Activated CD4-positive, alpha-beta T cell treated with anti-CD3 and anti-CD28 coated beads for 36 hours (primary cell): ENCODE data around the gene OTOP1. TPM values are rescaled to one million over a fixed set of nuclear protein-coding genes. Genes with fewer than 3 reads are reported as not detected.
"Not testable (repeated sequence)": the region's sequence is repeated elsewhere in the genome, so short reads cannot be mapped to it uniquely, and the experiment has no call there.

Source experiments
- ATAC-seq: fragments of 200-7000 bp; cut with Tn5 transposase; one replicate; pipeline ENCODE4 v1.10.0; 2021; ENCODE audit warnings: mild to moderate bottlenecking, moderate library complexity
- CTCF ChIA-PET: fragments of 350-600 bp; sonication (Branson Sonifier 250); formaldehyde crosslinking; loops from one replicate; lab custom pipeline; 2021; ENCODE audit warnings: antibody characterized with exemption; lab: Charles Lee
- POLR2A ChIA-PET: fragments of 350-600 bp; sonication (Branson Sonifier 250); formaldehyde crosslinking; loops from one replicate; lab custom pipeline; 2021; ENCODE audit warnings: antibody characterized with exemption, inconsistent platforms; lab: Charles Lee
- DNase-seq: peaks from one replicate; pipeline ENCODE4 v3.0.0-alpha.2; 2020
- H3K27ac Mint-ChIP-seq: one replicate; pipeline ENCODE4 v1.8.0; 2021; ENCODE audit warnings: mixed read lengths
- H3K27me3 Mint-ChIP-seq: one replicate; pipeline ENCODE4 v1.8.0; 2021; ENCODE audit warnings: mixed read lengths
- H3K36me3 Mint-ChIP-seq: one replicate; pipeline ENCODE4 v1.8.0; 2021; ENCODE audit warnings: low read depth, mixed read lengths
- H3K4me1 Mint-ChIP-seq: one replicate; pipeline ENCODE4 v1.8.0; 2021; ENCODE audit warnings: mixed read lengths
- H3K4me3 Mint-ChIP-seq: one replicate; pipeline ENCODE4 v1.8.0; 2021; ENCODE audit warnings: mild to moderate bottlenecking, moderate library complexity, mixed read lengths
- H3K9me3 Mint-ChIP-seq: one replicate; pipeline ENCODE4 v1.8.0; 2021; ENCODE audit warnings: low read depth, mixed read lengths
- intact Hi-C, 2 experiments: fragments of 100-400 bp; cut with DNase I in 1 of 2; cut with micrococcal nuclease in 1 of 2; formaldehyde crosslinking; loops; one replicate each; pipeline versions ENCODE4 v1.14.2 to v1.15.1; 2022 to 2024; cut with DNase I, micrococcal nuclease
- total RNA-seq, 2 experiments: library from RNA; stranded (reverse); gene quantifications; one replicate each; pipeline ENCODE4 v1.2.3, GENCODE V29; 2021

OTOP1 gene
- total RNA-seq, 2 experiments from 2014 or later = not detected

DNA sequence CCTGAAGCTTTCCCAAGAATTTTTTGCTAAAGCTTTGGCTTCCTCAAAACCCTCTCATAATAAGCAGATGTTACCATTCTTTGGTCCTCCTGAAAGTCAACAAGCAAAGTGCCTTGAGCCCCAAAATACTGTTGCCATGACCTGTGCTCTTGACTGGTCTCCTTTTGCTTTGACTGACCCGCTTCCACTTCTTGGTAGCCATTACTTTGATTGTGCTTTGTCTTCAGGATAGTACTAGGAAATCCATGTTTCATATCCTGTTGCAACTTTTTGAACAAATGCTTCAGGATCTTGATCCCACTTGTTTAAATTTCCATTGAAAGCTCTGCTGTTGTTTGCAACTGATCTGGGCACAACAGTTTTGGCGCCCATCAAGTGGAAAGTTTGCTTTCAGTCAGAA, 6.9 kb upstream of the OTOP1 start:
- DNase-seq (no peak), ATAC-seq (no peak)
- peaks cover 6% of the 10 kb centered on the region for H3K27me3 Mint-ChIP-seq
- POLR2A ChIA-PET = no interaction called here
- CTCF ChIA-PET = no interaction called here
- no peaks in the 10 kb centered on the region for H3K4me1 Mint-ChIP-seq
- intact Hi-C loops = no loop called here
- H3K4me3 Mint-ChIP-seq = no peak overlapping the region
- H3K27ac Mint-ChIP-seq = no peak overlapping the region
- H3K9me3 Mint-ChIP-seq = peaks cover 9% of the 10 kb centered on the region
- H3K36me3 Mint-ChIP-seq = peaks cover 14% of the 10 kb centered on the region

DNA sequence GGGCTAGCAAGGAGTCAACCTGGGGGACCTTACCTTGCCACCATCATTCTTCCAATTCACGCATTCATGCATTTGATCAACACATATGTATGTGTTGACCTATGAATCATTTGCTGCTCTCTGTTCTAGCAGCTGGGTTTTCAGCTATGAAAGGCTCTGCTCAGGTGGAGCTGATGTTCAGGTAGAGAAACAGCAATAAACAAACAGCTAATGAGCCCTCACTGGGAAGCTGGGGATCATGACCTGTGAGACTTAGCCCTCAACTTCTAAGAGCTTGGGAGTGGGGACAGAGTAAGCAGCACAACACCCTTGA, 1.6 kb upstream of the OTOP1 start:
- ATAC-seq (no peak), DNase-seq (no peak)
- Mint-ChIP-seq H3K9me3 (peaks cover 2% of the 10 kb centered on the region), H3K4me1 (peaks cover 10% of the 10 kb centered on the region), H3K27me3 (peaks cover 43% of the 10 kb centered on the region), H3K27ac (no peak overlapping the region), H3K4me3 (no peak overlapping the region), H3K36me3 (no peaks in the 10 kb centered on the region)
- CTCF ChIA-PET = no interaction called here
- intact Hi-C loops = no loop called here
- POLR2A ChIA-PET = no interaction called here

DNA sequence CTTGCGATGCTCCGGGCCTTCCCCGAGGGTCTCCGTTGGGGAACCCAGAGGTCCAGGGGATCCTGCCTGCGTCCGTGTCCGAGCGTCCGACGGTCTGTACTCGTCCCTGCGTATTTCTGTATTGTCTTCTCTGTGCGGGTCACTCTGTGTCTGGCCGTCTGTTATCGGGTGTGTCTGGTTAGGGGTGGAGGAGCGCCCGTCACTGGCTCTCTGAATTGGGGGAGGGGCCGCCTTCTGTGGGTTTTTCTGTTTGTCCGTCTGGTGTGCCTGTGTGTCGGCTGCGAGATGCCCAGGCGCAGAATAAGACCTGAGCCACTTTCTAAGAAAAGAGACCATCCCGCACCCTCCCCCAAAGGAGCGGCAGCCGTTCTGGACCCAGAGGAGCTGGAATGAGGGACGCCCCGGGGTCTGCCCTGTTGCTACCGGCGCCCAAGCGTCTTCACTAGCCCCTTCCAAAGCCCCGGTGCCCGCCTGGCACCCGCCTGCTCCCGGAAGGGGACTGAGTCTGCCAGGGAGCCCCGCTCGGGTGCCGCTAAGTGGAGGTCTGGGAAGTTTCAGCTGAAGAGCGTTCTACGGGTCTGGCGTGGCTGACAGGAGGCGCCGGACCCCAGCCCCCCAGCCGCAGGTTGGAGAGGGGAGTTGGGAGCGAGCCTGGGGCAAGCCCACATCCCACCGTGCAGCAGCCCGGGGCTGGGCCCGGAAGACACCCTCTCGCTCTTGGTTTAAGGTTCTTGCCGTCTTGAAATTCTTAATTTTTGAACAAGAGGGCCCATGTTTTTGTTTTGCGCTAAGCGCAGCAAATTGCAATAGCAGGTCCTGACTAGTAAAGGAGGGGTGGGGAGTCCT, 1.0 kb upstream of the OTOP1 start:
- H3K9me3 Mint-ChIP-seq = no peaks in the 10 kb centered on the region
- H3K27ac Mint-ChIP-seq = no peak overlapping the region
- peaks cover 48% of the 10 kb centered on the region for H3K27me3 Mint-ChIP-seq
- ChIA-PET POLR2A (no interaction called here), CTCF (no interaction called here)
- DNase-seq = no peak
- intact Hi-C loops = no loop called here
- ATAC-seq = no peak
- H3K4me3 Mint-ChIP-seq = no peak overlapping the region
- H3K4me1 Mint-ChIP-seq = peaks cover 10% of the 10 kb centered on the region
- H3K36me3 Mint-ChIP-seq = no peaks in the 10 kb centered on the region

DNA sequence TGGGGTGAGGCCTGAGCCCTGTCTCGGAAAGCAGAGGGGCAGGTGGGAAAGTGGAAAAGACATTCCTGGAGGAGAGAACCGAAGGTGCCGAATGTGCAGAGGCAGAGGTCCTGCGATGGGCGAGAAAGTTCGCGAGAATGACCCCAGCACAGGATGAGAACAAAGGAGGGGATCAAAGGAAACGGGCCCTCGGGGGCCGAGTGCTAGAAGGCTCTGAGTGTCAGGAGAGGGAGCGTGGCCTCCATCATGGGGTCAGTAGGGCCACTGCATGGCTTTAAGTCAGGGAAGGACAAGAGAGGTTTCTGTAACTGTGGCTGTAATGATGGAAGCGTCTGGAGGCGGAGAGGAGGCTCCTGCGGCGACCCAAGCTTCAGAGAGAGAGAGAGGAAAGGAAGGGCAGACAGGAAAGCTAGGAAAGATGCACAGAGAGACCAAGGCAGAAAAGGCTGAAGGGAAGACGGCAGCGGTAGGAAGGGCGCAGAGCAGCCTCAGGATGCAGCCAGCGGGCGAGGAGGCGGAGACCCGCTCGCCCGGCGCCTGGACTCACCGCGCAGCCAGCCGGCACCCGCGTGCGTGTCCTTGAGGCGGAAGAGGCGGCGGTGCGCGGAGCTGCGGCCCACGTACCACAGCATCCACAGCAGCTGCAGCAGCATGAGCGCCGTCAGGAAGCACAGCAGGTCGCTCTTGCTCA, 669 bp downstream of the OTOP1 start:
- no peak for DNase-seq
- peaks cover 57% of the 10 kb centered on the region for H3K27me3 Mint-ChIP-seq
- no peak overlapping the region for H3K27ac Mint-ChIP-seq
- intact Hi-C loops = no loop called here
- no peaks in the 10 kb centered on the region for H3K36me3 Mint-ChIP-seq
- peaks cover 10% of the 10 kb centered on the region for H3K4me1 Mint-ChIP-seq
- no peaks in the 10 kb centered on the region for H3K9me3 Mint-ChIP-seq
- ChIA-PET CTCF (no interaction called here), POLR2A (no interaction called here)
- ATAC-seq = no peak
- no peak overlapping the region for H3K4me3 Mint-ChIP-seq

DNA sequence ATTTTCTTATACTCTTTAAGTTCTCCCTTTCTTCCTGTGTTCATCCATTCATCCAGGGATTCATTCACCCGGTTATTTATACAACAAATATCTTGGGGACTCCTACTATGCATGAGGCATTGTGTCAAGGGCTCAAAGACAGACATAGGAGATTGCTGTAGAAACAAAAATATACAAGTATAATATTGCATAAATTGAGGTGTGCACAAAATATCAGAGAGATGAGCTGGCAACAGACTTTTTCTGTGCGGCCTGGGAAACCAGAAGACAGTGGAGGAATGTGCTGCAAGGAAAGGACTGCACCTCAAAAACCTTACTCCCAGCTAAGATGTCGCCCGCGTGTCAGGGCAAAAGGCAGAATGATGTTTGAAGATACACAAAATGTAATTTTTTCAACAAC, 9.6 kb downstream of the OTOP1 start:
- DNase-seq (no peak), ATAC-seq (no peak)
- intact Hi-C loops = no loop called here
- no peak overlapping the region for H3K27ac Mint-ChIP-seq
- no peaks in the 10 kb centered on the region for H3K36me3 Mint-ChIP-seq
- POLR2A ChIA-PET = no interaction called here
- no peaks in the 10 kb centered on the region for H3K4me1 Mint-ChIP-seq
- no peaks in the 10 kb centered on the region for H3K9me3 Mint-ChIP-seq
- H3K27me3 Mint-ChIP-seq = peaks cover 13% of the 10 kb centered on the region
- CTCF ChIA-PET = no interaction called here
- H3K4me3 Mint-ChIP-seq = no peak overlapping the region

DNA sequence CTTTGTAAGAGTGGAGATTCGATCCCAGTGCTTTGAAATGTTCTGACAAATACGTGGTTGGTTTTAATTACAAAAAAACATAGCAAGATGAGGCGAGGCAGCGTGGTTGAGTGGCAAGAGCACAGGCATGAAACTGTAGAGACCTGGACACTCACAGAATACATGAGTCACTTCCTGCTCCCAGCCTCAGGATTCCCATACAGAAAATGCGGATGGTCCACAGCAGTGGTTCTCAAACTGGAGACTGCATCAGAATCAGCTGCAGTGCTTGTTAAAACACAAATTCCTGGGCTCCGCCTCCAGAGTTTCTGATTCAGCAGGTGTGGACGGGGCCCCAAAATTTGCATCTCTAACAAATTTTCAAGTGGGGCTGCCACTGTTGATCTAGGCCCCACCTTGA, 10.1 kb downstream of the OTOP1 start:
- ATAC-seq (no peak), DNase-seq (no peak)
- Mint-ChIP-seq H3K27me3 (peaks cover 13% of the 10 kb centered on the region), H3K4me3 (no peak overlapping the region), H3K4me1 (no peaks in the 10 kb centered on the region), H3K9me3 (no peaks in the 10 kb centered on the region), H3K27ac (no peak overlapping the region), H3K36me3 (no peaks in the 10 kb centered on the region)
- ChIA-PET CTCF (no interaction called here), POLR2A (no interaction called here)
- intact Hi-C loops = no loop called here

DNA sequence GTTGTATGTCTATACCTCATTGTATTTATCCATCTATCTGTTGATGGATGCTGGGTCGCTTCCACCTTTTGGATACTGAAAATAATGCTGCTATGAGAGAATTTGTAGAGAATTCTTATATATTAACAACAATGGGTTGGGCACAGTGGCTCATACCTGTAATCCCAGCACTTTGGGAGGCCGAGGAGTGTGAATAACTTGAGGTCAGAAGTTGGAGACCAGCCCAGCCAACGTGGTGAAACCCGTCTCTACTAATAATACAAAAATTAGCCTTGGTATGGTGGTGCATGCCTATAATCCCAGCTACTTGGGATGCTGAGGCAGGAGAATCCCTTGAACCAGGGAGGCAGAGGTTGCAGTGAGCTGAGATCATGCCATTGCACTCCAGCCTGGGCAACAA, 13.1 kb downstream of the OTOP1 start:
- H3K4me3 Mint-ChIP-seq, H3K9me3 Mint-ChIP-seq, H3K36me3 Mint-ChIP-seq, POLR2A ChIA-PET, H3K4me1 Mint-ChIP-seq, CTCF ChIA-PET, ATAC-seq, H3K27ac Mint-ChIP-seq, intact Hi-C loops, DNase-seq: not testable (repeated sequence)
- peaks cover 22% of the 10 kb centered on the region for H3K27me3 Mint-ChIP-seq

DNA sequence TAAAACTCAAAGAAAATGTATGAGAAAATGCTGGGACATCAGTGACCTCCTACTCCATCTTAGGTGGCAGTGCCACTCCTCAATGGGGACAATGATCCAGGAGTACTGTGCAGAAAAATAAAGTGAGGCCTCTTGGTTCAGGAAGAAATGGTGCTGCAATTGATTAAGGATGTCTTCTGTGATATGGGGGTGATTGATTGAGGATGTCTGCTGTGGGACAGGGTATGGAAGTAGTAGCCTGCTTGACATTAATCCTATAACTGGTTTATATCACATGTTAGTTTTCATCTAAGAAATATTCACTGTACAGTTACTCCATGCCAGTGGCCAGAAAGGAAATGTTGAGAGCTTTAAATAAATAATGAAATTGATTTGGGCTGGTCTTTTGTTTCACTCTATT, 20.5 kb downstream of the OTOP1 start:
- ChIA-PET CTCF (interaction anchor here (0.7 kb wide), 1 partner anchor 328 kb away, joined by 5 read pairs; no protein-coding TSS in a partner anchor), POLR2A (no interaction called here)
- Mint-ChIP-seq H3K27ac (no peak overlapping the region), H3K9me3 (peaks cover 6% of the 10 kb centered on the region), H3K27me3 (peaks cover 47% of the 10 kb centered on the region), H3K36me3 (no peaks in the 10 kb centered on the region), H3K4me1 (no peaks in the 10 kb centered on the region), H3K4me3 (no peak overlapping the region)
- intact Hi-C loops = no loop called here
- no peak for DNase-seq
- no peak for ATAC-seq

DNA sequence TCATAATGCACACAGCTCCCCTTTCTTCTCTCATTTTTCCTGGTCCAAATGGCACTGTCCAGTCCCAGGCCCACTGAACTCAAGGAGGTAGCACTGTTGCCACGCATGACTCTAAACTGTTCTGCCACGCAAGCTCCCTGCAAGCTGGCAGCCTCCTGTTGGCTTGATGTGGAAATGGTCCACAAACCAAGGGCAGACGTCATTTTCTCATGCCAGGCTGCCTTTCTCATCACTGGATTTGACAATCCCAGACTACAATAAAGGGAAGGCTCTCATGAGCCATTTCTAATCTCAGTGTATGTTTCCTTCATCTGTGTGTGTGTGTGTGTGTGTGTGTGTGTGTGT, 22.4 kb downstream of the OTOP1 start:
- Mint-ChIP-seq H3K4me1 (no peaks in the 10 kb centered on the region), H3K36me3 (no peaks in the 10 kb centered on the region), H3K4me3 (no peak overlapping the region), H3K9me3 (peaks cover 6% of the 10 kb centered on the region), H3K27ac (no peak overlapping the region), H3K27me3 (peaks cover 36% of the 10 kb centered on the region)
- ATAC-seq (no peak), DNase-seq (no peak)
- CTCF ChIA-PET = interaction anchor here (0.8 to 1.0 kb wide), 2 partner anchors 14 to 21 kb away, joined by 3 read pairs; no protein-coding TSS in a partner anchor
- intact Hi-C loops = no loop called here
- POLR2A ChIA-PET = no interaction called here

DNA sequence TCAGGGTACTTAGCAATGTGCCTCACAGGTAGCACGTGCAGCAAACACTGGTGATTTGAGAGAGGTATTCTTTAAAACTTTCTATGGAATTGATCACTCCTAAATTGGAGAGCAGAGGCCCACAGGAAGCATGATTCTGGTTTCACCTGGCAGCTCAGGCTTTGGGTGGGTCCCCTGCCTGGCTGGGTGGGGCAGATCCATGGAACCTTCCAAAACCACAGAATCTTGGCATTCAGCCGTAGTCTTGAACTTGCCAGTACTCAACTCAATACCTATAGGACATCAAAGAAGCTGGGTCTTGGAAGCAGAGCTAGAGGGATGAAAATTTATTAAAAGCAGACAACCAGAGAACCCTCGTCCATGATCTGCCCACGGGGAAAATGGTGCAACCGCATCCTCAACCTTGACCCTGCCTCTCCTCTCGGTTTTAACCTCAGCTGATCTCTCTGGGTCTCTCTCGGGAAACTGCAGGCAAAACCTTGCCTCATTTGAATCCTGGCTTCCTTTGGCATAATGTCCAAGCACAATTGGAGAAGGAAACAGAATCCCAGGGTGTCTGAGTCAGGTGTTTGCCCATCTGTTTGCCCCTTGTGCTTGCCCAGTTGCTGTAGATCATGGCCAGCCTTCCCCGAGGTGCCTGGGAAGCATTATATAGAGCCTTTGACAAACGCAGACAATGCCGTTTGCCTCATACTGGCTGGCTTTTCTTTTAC, 22.9 kb downstream of the OTOP1 start:
- ChIA-PET CTCF (interaction anchor here (0.8 to 1.0 kb wide), 2 partner anchors 14 to 20 kb away, joined by 3 read pairs; no protein-coding TSS in a partner anchor), POLR2A (no interaction called here)
- no peak overlapping the region for H3K27ac Mint-ChIP-seq
- H3K4me1 Mint-ChIP-seq = no peaks in the 10 kb centered on the region
- no peak for DNase-seq
- peaks cover 36% of the 10 kb centered on the region for H3K27me3 Mint-ChIP-seq
- H3K4me3 Mint-ChIP-seq = no peak overlapping the region
- intact Hi-C loops = no loop called here
- peaks cover 6% of the 10 kb centered on the region for H3K9me3 Mint-ChIP-seq
- no peak for ATAC-seq
- no peaks in the 10 kb centered on the region for H3K36me3 Mint-ChIP-seq

DNA sequence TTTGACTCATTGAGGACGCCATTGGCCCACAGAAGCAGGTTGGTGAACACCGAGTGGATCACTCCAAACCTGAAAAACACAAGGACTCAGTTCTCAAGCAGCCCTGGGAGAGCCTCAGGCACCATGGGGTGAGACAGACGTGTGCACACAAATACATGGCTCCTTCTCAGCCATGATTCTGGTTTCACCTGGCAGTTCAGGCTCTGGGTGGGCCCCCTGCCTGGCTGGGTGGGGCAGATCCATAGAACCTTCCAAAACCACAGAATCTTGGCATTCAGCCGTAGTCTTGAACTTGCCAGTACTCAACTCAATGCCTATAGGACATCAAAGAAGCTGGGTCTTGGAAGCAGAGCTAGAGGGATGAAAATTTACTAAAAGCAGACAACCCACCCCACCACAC, 24.2 kb downstream of the OTOP1 start:
- ChIA-PET CTCF (no interaction called here), POLR2A (no interaction called here)
- intact Hi-C loops = no loop called here
- no peak for DNase-seq
- Mint-ChIP-seq H3K4me1 (no peaks in the 10 kb centered on the region), H3K9me3 (peaks cover 6% of the 10 kb centered on the region), H3K27ac (no peak overlapping the region), H3K36me3 (no peaks in the 10 kb centered on the region), H3K4me3 (no peak overlapping the region), H3K27me3 (peaks cover 28% of the 10 kb centered on the region)
- no peak for ATAC-seq

DNA sequence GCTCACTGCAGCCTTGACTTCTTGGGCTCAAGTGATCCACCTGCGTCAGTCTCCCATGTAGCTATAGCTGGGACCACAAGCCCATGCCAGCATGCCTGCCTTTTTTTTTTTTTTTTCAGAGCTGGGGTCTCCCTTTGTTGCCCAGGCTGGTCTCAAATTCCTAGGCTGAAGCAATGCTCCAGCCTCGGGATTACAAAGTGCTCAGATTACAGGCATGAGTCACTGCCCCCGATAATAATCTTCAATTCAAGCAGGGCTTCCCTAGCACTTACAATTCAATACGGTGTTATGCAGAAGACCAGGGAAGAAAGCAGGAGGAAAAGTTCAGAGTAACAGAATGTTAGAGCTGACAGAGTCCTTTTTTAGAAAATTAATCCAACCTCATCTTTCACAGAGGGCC, 26.1 kb downstream of the OTOP1 start:
- Mint-ChIP-seq H3K9me3 (no peaks in the 10 kb centered on the region), H3K4me1 (no peaks in the 10 kb centered on the region), H3K36me3 (no peaks in the 10 kb centered on the region), H3K4me3 (no peak overlapping the region), H3K27me3 (peaks cover 22% of the 10 kb centered on the region), H3K27ac (no peak overlapping the region)
- ChIA-PET CTCF (no interaction called here), POLR2A (no interaction called here)
- ATAC-seq (no peak), DNase-seq (no peak)
- intact Hi-C loops = no loop called here
